Vagina (tissue), 2 donors: Measurements from ENCODE around the gene PCBP3.

Source experiments
- POLR2A ChIP-seq, 2 donors: fragments of 450-650 bp; IDR thresholded peaks; one replicate each; pipeline ENCODE4 v1.6.1; 2017; ENCODE audit warnings: antibody characterized with exemption in 2 of 2, mild to moderate bottlenecking in 2 of 2, moderate library complexity in 2 of 2
- TF ChIP-seq, protein P1 (sequence below), 3 experiments: fragments of 450-650 bp in 2 of 3; fragments of 200-600 bp in 1 of 3; sonication (generic) in 1 of 3; IDR thresholded peaks; one replicate each; pipeline ENCODE4 v1.5.1; 2017 to 2019; ENCODE audit warnings: antibody characterized with exemption in 3 of 3, mild to moderate bottlenecking in 2 of 3, moderate library complexity in 2 of 3

DNA sequence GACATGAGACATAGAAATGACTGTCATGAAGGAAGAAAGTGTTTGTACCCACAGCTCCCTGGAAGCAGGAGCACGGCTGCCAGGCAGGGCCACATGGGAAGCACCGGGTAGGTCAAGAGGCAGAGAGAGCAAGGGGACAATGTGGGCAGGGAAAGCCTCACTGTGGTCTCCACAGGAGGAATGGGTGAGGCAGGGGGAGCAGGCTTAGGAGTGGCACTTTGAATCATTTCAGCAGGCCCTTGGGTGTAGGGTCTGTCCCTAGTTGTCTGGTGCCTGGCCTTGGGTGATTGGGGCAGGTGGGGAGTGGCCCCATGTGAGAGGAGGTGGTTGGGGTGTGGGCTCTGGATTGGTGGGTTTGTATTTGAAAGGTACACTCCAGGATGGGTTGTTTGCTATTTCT lies 83.9 kb downstream of the PCBP3 start:
- TF ChIP-seq POLR2A (IDR thresholded peaks at IDR 0.05): no peak
- TF ChIP-seq, protein P1, sequence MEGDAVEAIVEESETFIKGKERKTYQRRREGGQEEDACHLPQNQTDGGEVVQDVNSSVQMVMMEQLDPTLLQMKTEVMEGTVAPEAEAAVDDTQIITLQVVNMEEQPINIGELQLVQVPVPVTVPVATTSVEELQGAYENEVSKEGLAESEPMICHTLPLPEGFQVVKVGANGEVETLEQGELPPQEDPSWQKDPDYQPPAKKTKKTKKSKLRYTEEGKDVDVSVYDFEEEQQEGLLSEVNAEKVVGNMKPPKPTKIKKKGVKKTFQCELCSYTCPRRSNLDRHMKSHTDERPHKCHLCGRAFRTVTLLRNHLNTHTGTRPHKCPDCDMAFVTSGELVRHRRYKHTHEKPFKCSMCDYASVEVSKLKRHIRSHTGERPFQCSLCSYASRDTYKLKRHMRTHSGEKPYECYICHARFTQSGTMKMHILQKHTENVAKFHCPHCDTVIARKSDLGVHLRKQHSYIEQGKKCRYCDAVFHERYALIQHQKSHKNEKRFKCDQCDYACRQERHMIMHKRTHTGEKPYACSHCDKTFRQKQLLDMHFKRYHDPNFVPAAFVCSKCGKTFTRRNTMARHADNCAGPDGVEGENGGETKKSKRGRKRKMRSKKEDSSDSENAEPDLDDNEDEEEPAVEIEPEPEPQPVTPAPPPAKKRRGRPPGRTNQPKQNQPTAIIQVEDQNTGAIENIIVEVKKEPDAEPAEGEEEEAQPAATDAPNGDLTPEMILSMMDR (IDR thresholded peaks at IDR 0.05): no peak
